Hepatocyte (in vitro differentiated cells): ENCODE measurements around the gene LYRM9.

Source experiments
- EZH2 ChIP-seq: fragments of 200-600 bp; sonication (generic); IDR thresholded peaks from 2 replicates; pipeline ENCODE4 v1.6.1; 2016; ENCODE audit warnings: antibody characterized with exemption, mild to moderate bottlenecking, borderline replicate concordance
- TF ChIP-seq, protein P1 (sequence below): fragments of 200-600 bp; sonication (generic); IDR thresholded peaks from 2 replicates; pipeline ENCODE4 v1.5.1; 2016; ENCODE audit warnings: antibody characterized with exemption, mild to moderate bottlenecking; ENCODE audit not compliant: poor library complexity

DNA sequence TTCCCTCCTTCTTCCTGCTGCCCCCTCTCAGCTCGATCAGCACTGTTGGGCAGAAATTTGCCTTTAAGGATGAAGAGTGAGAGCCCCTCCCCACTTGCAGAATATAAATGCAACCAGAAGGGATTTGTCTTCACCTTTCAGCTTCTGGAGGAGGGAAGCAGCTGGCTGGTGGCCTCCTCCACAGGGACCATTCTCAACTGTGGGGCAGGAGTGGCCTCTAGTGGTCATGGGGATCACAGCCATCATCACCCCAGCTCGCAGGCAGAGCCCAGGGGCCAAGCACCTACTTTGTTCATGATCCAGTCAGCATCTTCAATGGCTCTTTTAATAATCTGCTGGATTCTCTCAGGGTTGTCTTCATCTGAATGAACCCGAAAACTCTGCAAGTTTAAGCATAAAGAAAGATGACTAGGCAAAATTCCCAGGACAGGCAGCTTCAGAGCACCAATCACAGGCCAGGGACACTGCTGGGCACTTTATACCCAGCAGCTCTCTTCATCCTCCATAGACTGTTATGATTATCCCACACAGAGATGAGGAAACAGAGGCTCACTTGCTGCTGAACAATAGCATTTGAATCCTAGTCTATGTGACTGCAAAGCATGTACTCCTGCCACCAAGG, 13.1 kb downstream of the LYRM9 start:
- TF ChIP-seq EZH2 = no peak
- TF ChIP-seq, protein P1, sequence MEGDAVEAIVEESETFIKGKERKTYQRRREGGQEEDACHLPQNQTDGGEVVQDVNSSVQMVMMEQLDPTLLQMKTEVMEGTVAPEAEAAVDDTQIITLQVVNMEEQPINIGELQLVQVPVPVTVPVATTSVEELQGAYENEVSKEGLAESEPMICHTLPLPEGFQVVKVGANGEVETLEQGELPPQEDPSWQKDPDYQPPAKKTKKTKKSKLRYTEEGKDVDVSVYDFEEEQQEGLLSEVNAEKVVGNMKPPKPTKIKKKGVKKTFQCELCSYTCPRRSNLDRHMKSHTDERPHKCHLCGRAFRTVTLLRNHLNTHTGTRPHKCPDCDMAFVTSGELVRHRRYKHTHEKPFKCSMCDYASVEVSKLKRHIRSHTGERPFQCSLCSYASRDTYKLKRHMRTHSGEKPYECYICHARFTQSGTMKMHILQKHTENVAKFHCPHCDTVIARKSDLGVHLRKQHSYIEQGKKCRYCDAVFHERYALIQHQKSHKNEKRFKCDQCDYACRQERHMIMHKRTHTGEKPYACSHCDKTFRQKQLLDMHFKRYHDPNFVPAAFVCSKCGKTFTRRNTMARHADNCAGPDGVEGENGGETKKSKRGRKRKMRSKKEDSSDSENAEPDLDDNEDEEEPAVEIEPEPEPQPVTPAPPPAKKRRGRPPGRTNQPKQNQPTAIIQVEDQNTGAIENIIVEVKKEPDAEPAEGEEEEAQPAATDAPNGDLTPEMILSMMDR = peak; percentile 93
